Measurements from ENCODE around the gene TRIM17. TPM values are rescaled to one million over a fixed set of nuclear protein-coding genes. Genes with fewer than 3 reads are reported as not detected.

Gene TRIM17
- total and polyA plus RNA-seq, 9 of the 15 experiments (the other 6 are each of a cell fraction or from before 2014, with no cell fraction given): not detected

GRCh38 chr1:228420968-228421826, 4.5 kb upstream of the TRIM17 start (continued):
- TF ChIP-seq HOMEZ (CRISPR knock-in tag; IDR thresholded peaks at IDR 0.05): no peak
- peak; percentile 83 for TF ChIP-seq DMBX1 (CRISPR knock-in tag; IDR thresholded peaks at IDR 0.05; ENCODE audit: borderline replicate concordance)
- TF ChIP-seq MTF1 (CRISPR knock-in tag; IDR thresholded peaks at IDR 0.05; ENCODE audit: borderline replicate concordance): no peak
- TF ChIP-seq BCLAF1 (IDR thresholded peaks at IDR 0.05; ENCODE audit: borderline replicate concordance in 1 of 2, control insufficient read depth in 1 of 2, low read depth in 2 of 2, low read length in 1 of 2): no peak
- TF ChIP-seq ZNF75A (CRISPR knock-in tag; IDR thresholded peaks at IDR 0.05): no peak
- TF ChIP-seq ZNF584 (CRISPR knock-in tag; IDR thresholded peaks at IDR 0.05; ENCODE audit: low read depth): 0 out of 2 replicates have a peak, but pooled peaks have one; percentile 54
- no peak for TF ChIP-seq FOXA1 (IDR thresholded peaks at IDR 0.05; ENCODE audit: borderline replicate concordance)
- no peak for TF ChIP-seq CREB5 (CRISPR knock-in tag; IDR thresholded peaks at IDR 0.05)
- peak; percentile 54; the same call in 1 of the 2 replicates for TF ChIP-seq TRIM28 (IDR thresholded peaks at IDR 0.05)
- TF ChIP-seq ELF2 (CRISPR knock-in tag; IDR thresholded peaks at IDR 0.05): no peak
- no peak for TF ChIP-seq MECOM (CRISPR knock-in tag; IDR thresholded peaks at IDR 0.05)
- TF ChIP-seq SAP30 (IDR thresholded peaks at IDR 0.05; ENCODE audit: borderline replicate concordance, insufficient read depth, low read depth, low read length, poor library complexity, severe bottlenecking): no peak
- no peak for TF ChIP-seq SIN3A (IDR thresholded peaks at IDR 0.05; ENCODE audit: borderline replicate concordance in 2 of 2, control insufficient read depth in 1 of 2, low read depth in 2 of 2, low read length in 2 of 2)
- no peak for TF ChIP-seq CSDE1 (IDR thresholded peaks at IDR 0.05)
- TF ChIP-seq PRDM10 (IDR thresholded peaks at IDR 0.05; ENCODE audit: partially characterized antibody): peak; percentile 3

Measured in K562 (cell line).